ENCODE measurements around the gene INPP5A.
"Not testable (repeated sequence)": the region's sequence is repeated elsewhere in the genome, so short reads cannot be mapped to it uniquely, and the experiment has no call there.

INPP5A gene

GRCh38 chr10:132537684-132538001, at the start of gene INPP5A:
Gene INPP5A, plus strand, starts transcription at chr10:132537787. Its CDS starts 310 bp downstream, at chr10:132538097.
- in situ Hi-C loops (cut with MboI; ENCODE audit: low sequenced_read_pairs), result no loop called here

GRCh38 chr10:132488231-132488821, 49.3 kb upstream of the INPP5A start:
- in situ Hi-C loops (cut with MboI; ENCODE audit: low sequenced_read_pairs), result no loop called here

- in situ Hi-C loops (cut with MboI; ENCODE audit: low sequenced_read_pairs), result no loop called here
These were observed 48.4 kb upstream of the INPP5A start for GRCh38 chr10:132489053-132489703.

GRCh38 chr10:132489704-132490534, 47.7 kb upstream of the INPP5A start:
- in situ Hi-C loops (cut with MboI; ENCODE audit: low sequenced_read_pairs), result no loop called here

GRCh38 chr10:132491534-132491933, 46.1 kb upstream of the INPP5A start:
- in situ Hi-C loops (cut with MboI; ENCODE audit: low sequenced_read_pairs), result not testable (repeated sequence)

GRCh38 chr10:132492323-132493025, 45.1 kb upstream of the INPP5A start:
- in situ Hi-C loops (cut with MboI; ENCODE audit: low sequenced_read_pairs), result no loop called here

- in situ Hi-C loops (cut with MboI; ENCODE audit: low sequenced_read_pairs), result no loop called here
These were observed 44.3 kb upstream of the INPP5A start for GRCh38 chr10:132493246-132493755.

- in situ Hi-C loops (cut with MboI; ENCODE audit: low sequenced_read_pairs), result no loop called here
These were observed 43.8 kb upstream of the INPP5A start for GRCh38 chr10:132493756-132494290.

- in situ Hi-C loops (cut with MboI; ENCODE audit: low sequenced_read_pairs), result no loop called here
These were observed 42.5 kb upstream of the INPP5A start for GRCh38 chr10:132494866-132495630.

- in situ Hi-C loops (cut with MboI; ENCODE audit: low sequenced_read_pairs), result no loop called here
These were observed 41.1 kb upstream of the INPP5A start for GRCh38 chr10:132496360-132497062.

GRCh38 chr10:132497063-132497680, 40.4 kb upstream of the INPP5A start:
- in situ Hi-C loops (cut with MboI; ENCODE audit: low sequenced_read_pairs), result no loop called here

GRCh38 chr10:132497861-132498561, 39.6 kb upstream of the INPP5A start:
- in situ Hi-C loops (cut with MboI; ENCODE audit: low sequenced_read_pairs), result no loop called here

GRCh38 chr10:132498562-132499366, 38.8 kb upstream of the INPP5A start:
- in situ Hi-C loops (cut with MboI; ENCODE audit: low sequenced_read_pairs), result no loop called here

- in situ Hi-C loops (cut with MboI; ENCODE audit: low sequenced_read_pairs), result no loop called here
These were observed 38.3 kb upstream of the INPP5A start for GRCh38 chr10:132499367-132499685.

GRCh38 chr10:132500781-132501415, 36.7 kb upstream of the INPP5A start:
- in situ Hi-C loops (cut with MboI; ENCODE audit: low sequenced_read_pairs), result no loop called here

- in situ Hi-C loops (cut with MboI; ENCODE audit: low sequenced_read_pairs), result no loop called here
These were observed 34.9 kb upstream of the INPP5A start for GRCh38 chr10:132502544-132503300.
